ENCODE measurements around the gene FBLIM1.

DNA sequence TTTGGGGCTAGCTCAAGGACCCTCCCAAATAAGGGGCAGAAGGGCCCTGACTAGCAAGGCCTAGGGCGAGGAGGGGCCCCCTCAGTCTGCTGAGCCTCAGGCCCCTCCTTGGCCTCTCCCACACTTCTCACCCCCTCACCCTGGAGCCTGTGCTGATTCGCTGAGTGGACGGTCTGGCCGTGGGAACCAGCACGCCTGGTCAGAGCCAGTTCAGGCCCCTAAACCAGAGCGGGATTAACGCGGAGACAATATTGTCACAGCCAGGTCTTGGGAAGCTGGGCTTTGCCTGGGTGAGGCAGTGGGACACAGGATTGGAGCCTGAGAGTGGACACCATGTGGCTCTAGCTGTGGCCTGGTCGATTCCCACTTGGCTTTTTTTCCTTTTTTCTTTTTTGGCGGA lies 4.8 kb upstream of the FBLIM1 start:
- TF ChIP-seq CTCF (IDR thresholded peaks at IDR 0.05) (no peak), EP300 (IDR thresholded peaks at IDR 0.05) (no peak), POLR2A (IDR thresholded peaks at IDR 0.05) (no peak)

Measured in stomach (tissue), 4 donors.